IPS-18a (cell line): ENCODE data around the gene KPNA2.
A peak's percentile ranks its signal among the peaks of the same experiment; 100 is the strongest.
"Not testable (repeated sequence)": the region's sequence is repeated elsewhere in the genome, so short reads cannot be mapped to it uniquely, and the experiment has no call there.

Experiments
- H3K27ac ChIP-seq: one replicate; pipeline ENCODE4 v1.5.1; 2013; ENCODE audit warnings: low read length
- H3K27me3 ChIP-seq: one replicate; pipeline ENCODE4 v1.6.1; 2013; ENCODE audit warnings: mild to moderate bottlenecking, low read length; ENCODE audit not compliant: control insufficient read depth, insufficient read depth
- H3K36me3 ChIP-seq: one replicate; pipeline ENCODE4 v1.6.1; 2013; ENCODE audit warnings: low read depth, low read length; ENCODE audit not compliant: control insufficient read depth
- H3K4me1 ChIP-seq: one replicate; pipeline ENCODE4 v1.6.1; 2013; ENCODE audit warnings: low read depth, low read length; ENCODE audit not compliant: control insufficient read depth
- H3K4me3 ChIP-seq: one replicate; pipeline ENCODE4 v1.5.1; 2013; ENCODE audit warnings: low read length
- H3K9ac ChIP-seq: one replicate; pipeline ENCODE4 v1.6.1; 2013; ENCODE audit warnings: mild to moderate bottlenecking, low read length, moderate library complexity
- H3K9me3 ChIP-seq: one replicate; pipeline ENCODE4 v1.6.1; 2013; ENCODE audit warnings: low read depth, low read length; ENCODE audit not compliant: control insufficient read depth

Gene KPNA2

DNA sequence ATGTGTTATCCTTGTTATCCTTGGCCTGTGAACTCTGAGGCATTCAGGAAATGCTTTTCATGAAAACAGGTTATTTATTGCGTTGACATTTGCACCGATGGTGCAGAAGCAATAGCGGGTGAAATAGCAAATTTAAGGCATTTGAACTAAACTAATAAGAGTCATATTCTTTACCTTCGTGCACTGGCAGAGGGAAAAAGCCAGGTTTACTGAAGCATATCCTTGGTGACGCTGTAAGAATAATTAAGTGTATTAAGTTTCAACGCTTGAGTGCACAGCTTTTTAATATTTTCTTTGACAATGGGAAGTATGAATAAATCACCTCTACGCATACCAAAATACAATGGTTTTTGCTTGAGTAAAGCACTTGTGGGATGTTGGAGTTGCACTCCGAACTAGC is 13.6 kb upstream of the KPNA2 start:
- Histone ChIP-seq H3K9me3 (no peaks in the 10 kb centered on the region), H3K36me3 (no peaks in the 10 kb centered on the region), H3K9ac (no peak overlapping the region), H3K27me3 (no peaks in the 10 kb centered on the region), H3K4me3 (no peak overlapping the region), H3K4me1 (peaks cover 14% of the 10 kb centered on the region), H3K27ac (no peak overlapping the region)

DNA sequence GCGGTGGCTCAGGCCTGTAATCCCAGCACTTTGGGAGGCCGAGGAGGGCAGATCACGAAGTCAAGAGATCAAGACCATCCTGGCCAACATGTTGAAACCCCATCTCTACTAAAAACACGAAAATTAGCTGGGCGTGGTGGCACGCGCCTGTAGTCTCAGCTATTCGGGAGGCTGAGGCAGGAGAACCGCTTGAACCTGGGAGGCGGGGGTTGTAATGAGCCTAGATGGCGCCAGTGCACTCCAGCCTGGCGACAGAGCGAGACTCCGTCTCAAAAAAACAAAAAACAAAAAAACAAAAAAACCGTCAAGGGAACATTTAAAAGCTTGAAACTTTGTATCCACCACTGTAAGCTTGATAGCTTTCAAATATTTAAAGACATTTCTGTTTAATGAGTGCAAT is 13.0 kb upstream of the KPNA2 start:
- not testable (repeated sequence) for H3K27me3 ChIP-seq, H3K36me3 ChIP-seq, H3K4me3 ChIP-seq, H3K27ac ChIP-seq, H3K9ac ChIP-seq, H3K9me3 ChIP-seq
- H3K4me1 ChIP-seq: peaks cover 14% of the 10 kb centered on the region

- Histone ChIP-seq H3K4me1 (peaks cover 10% of the 10 kb centered on the region), H3K27ac (no peak overlapping the region)
Measured at GRCh38 chr17:68029512-68030215, 5.9 kb upstream of the KPNA2 start.

DNA sequence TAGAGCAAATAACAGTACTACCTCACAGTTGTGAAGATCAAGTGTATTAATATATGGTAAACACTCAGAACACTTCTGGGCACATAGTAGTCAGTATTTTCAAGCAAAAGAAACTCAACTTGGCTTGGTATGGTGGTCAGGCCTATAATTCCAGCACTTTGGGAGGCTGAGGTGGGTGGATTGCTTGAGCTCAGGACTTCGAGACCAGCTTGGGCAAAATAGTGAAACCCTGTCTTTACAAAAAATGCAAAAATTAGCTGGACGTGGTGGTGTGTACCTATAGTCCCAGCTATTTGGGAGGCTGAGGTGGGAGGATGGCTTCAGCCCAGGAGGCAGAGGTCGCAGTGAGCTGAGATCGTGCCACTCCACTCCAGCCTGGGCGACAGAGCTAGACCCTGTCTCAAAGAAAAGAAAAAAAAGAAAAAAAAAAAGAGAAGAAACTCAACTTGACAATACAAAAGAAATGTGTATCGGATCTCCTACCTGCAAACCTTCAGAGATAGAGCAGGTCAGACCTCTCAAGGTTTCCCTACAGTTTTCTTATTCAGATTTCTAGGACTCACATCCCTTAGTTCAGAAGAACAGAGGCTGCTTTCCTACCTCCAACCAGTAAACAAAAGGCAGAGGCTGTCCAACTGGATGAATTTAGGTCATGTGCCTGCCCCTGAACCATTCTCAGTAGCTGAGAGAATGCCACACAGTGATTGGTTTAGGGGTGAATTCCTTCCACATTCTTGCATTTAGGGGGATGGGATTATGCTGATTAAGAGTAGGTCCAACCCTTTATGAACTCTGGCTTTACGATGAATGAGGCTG is 1.7 kb upstream of the KPNA2 start:
- H3K4me1 ChIP-seq: peaks cover 18% of the 10 kb centered on the region

More at GRCh38 chr17:68029512-68030215, 5.9 kb upstream of the KPNA2 start:
- H3K27me3 ChIP-seq: no peaks in the 10 kb centered on the region
- no peaks in the 10 kb centered on the region for H3K36me3 ChIP-seq
- no peak overlapping the region for H3K9ac ChIP-seq
- H3K4me3 ChIP-seq: no peak overlapping the region
- H3K9me3 ChIP-seq: no peaks in the 10 kb centered on the region

DNA sequence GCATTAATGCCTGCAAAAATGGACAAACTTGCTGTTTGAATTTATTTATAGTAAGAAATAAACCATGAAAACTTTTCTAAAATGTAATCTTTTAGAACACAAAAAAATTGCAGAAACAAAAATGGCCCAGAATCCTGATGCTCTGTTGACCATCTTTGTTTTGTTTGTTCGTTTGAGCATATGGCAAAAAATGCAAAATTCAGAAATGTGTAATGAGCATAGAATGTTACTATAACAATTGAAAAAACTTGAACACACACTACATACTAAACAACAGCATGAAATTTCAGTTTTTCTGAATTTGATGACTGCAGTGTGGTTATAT is 1.1 kb upstream of the KPNA2 start:
- peak overlapping the region; percentile 38 for H3K4me3 ChIP-seq
- H3K36me3 ChIP-seq: peaks cover 26% of the 10 kb centered on the region
- H3K9ac ChIP-seq: peak overlapping the region; percentile 72
- H3K4me1 ChIP-seq: peaks cover 18% of the 10 kb centered on the region
- no peaks in the 10 kb centered on the region for H3K9me3 ChIP-seq
- H3K27me3 ChIP-seq: no peaks in the 10 kb centered on the region
- peak overlapping the region; percentile 73 for H3K27ac ChIP-seq

More for the DNA sequence above, 1.7 kb upstream of the KPNA2 start:
- peak overlapping the region; percentile 73 for H3K27ac ChIP-seq
- peaks cover 21% of the 10 kb centered on the region for H3K36me3 ChIP-seq
- H3K4me3 ChIP-seq: peak overlapping the region; percentile 38
- no peaks in the 10 kb centered on the region for H3K9me3 ChIP-seq
- H3K9ac ChIP-seq: peak overlapping the region; percentile 72
- no peaks in the 10 kb centered on the region for H3K27me3 ChIP-seq

- Histone ChIP-seq H3K36me3 (peaks cover 33% of the 10 kb centered on the region), H3K27me3 (no peaks in the 10 kb centered on the region), H3K9me3 (no peaks in the 10 kb centered on the region), H3K9ac (peak overlapping the region; percentile 72), H3K4me1 (peaks cover 18% of the 10 kb centered on the region), H3K27ac (no peak overlapping the region), H3K4me3 (peak overlapping the region; percentile 38)
Measured at GRCh38 chr17:68035131-68035522, 408 bp upstream of the KPNA2 start.

- Histone ChIP-seq H3K36me3 (peaks cover 47% of the 10 kb centered on the region), H3K4me1 (peaks cover 18% of the 10 kb centered on the region), H3K4me3 (peak overlapping the region; percentile 91), H3K27me3 (no peaks in the 10 kb centered on the region), H3K27ac (peak overlapping the region; percentile 90), H3K9ac (peak overlapping the region; percentile 91), H3K9me3 (no peaks in the 10 kb centered on the region)
Measured at GRCh38 chr17:68036304-68037147, 991 bp downstream of the KPNA2 start.

DNA sequence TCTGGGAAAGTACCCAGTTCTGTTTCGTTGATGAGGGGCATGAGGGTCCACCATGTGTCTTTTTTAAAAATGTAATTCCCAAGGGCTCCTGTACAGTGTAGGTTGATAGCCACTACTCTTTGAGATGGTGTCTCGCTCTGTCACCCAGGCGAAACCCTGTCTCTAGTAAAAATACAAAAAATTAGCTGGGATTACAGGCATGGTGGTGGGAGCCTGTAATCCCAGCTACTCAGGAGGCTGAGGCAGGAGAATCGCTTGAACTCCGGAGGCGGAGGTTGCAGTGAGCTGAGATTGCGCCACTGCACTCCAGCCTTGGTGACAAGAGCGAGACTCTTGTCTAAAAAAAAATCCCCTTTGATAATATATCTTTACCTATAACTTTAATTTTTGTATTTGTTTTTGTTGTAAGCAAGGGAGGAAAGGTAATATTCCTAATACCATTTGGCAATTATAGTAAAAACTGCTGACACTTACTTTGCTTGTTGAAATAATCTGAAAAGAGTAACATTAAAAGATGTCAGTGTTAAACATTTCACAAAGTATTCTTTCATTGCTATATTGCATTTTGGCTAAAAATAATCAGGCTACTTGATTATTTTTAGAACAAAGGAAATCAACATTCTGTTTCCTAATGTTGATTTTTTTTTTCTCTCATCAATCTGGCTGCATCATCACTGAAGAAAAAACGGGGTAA is 11.8 kb downstream of the KPNA2 start:
- Histone ChIP-seq H3K4me3 (no peak overlapping the region), H3K4me1 (no peaks in the 10 kb centered on the region), H3K27me3 (no peaks in the 10 kb centered on the region), H3K9ac (no peak overlapping the region), H3K9me3 (no peaks in the 10 kb centered on the region), H3K36me3 (peaks cover 56% of the 10 kb centered on the region), H3K27ac (no peak overlapping the region)

GRCh38 chr17:68047890-68048542 is 12.5 kb downstream of the KPNA2 start:
- not testable (repeated sequence) for H3K9me3 ChIP-seq, H3K4me3 ChIP-seq, H3K27me3 ChIP-seq, H3K27ac ChIP-seq, H3K4me1 ChIP-seq, H3K9ac ChIP-seq
- peaks cover 50% of the 10 kb centered on the region for H3K36me3 ChIP-seq

DNA sequence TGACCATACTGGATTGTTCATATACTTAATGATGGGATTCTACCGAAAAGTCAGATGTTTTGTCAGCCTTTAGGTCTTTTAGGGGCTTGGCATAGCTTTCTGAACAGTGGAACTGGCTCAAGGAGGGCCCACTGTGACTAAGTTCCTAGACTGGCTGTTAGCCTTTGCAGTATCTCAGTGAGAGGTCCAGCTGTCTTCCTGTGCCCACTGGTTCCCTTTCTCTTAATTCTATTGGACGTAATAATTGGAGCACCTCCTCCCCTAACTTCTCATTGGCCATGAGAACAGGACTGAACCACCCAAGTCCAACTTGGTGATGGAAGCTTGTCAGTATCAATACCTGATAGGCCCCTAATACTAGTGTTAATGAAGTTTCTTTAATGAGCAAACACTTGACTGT is 13.5 kb downstream of the KPNA2 start:
- H3K9ac ChIP-seq: no peak overlapping the region
- peaks cover 40% of the 10 kb centered on the region for H3K36me3 ChIP-seq
- no peaks in the 10 kb centered on the region for H3K27me3 ChIP-seq
- H3K9me3 ChIP-seq: no peaks in the 10 kb centered on the region
- H3K4me1 ChIP-seq: no peaks in the 10 kb centered on the region
- H3K4me3 ChIP-seq: no peak overlapping the region
- no peak overlapping the region for H3K27ac ChIP-seq
